Trophoblast cell (in vitro differentiated cells and primary cell): Measurements from ENCODE around the gene SAXO2.
"Not testable (repeated sequence)": the region's sequence is repeated elsewhere in the genome, so short reads cannot be mapped to it uniquely, and the experiment has no call there.

ENCODE experiments used
- DNase-seq, 2 donors: peaks; one replicate each; pipeline ENCODE4 v3.0.0-alpha.2; 2016
- H2AFZ ChIP-seq: 2 replicates; pipeline ENCODE4 v1.6.1; 2013; ENCODE audit warnings: low read length, moderate library complexity, mild to moderate bottlenecking; ENCODE audit not compliant: insufficient read depth, poor library complexity
- H2AK5ac ChIP-seq: 2 replicates; pipeline ENCODE4 v1.6.1; 2013; ENCODE audit warnings: mild to moderate bottlenecking, low read length
- H2BK120ac ChIP-seq: 2 replicates; pipeline ENCODE4 v1.6.1; 2013; ENCODE audit warnings: low read length, mild to moderate bottlenecking, moderate library complexity; ENCODE audit not compliant: insufficient read depth, poor library complexity
- H2BK12ac ChIP-seq: 2 replicates; pipeline ENCODE4 v1.6.1; 2013; ENCODE audit warnings: mild to moderate bottlenecking, low read length, moderate library complexity
- H2BK5ac ChIP-seq: 2 replicates; pipeline ENCODE4 v1.6.1; 2013; ENCODE audit warnings: low read length, low read depth, moderate library complexity, mild to moderate bottlenecking; ENCODE audit not compliant: poor library complexity
- H3K14ac ChIP-seq: 2 replicates; pipeline ENCODE4 v1.6.1; 2013; ENCODE audit warnings: mild to moderate bottlenecking, low read length
- H3K18ac ChIP-seq: 2 replicates; pipeline ENCODE4 v1.6.1; 2013; ENCODE audit warnings: mild to moderate bottlenecking, low read length
- H3K23ac ChIP-seq: 2 replicates; pipeline ENCODE4 v1.6.1; 2013; ENCODE audit warnings: low read length
- H3K27ac ChIP-seq: 2 replicates; pipeline ENCODE4 v1.5.1; 2013; ENCODE audit warnings: low read depth, mild to moderate bottlenecking, inconsistent platforms, low read length, moderate library complexity
- H3K27me3 ChIP-seq: 2 replicates; pipeline ENCODE4 v1.6.1; 2013; ENCODE audit warnings: inconsistent platforms, mild to moderate bottlenecking, low read length, moderate library complexity; ENCODE audit not compliant: insufficient read depth
- H3K36me3 ChIP-seq, 2 experiments: 1 replicate in 1 of 2; 2 replicates in 1 of 2; pipeline ENCODE4 v1.6.1; 2013; ENCODE audit warnings: low read length in 2 of 2, mild to moderate bottlenecking in 2 of 2, moderate library complexity in 1 of 2; ENCODE audit not compliant: insufficient read depth in 2 of 2, control insufficient read depth in 1 of 2
- H3K4ac ChIP-seq: 2 replicates; pipeline ENCODE4 v1.6.1; 2013; ENCODE audit warnings: low read depth, mild to moderate bottlenecking, low read length, moderate library complexity
- H3K4me1 ChIP-seq, 2 experiments: 1 replicate in 1 of 2; 2 replicates in 1 of 2; pipeline ENCODE4 v1.6.1; 2013; ENCODE audit warnings: low read length in 2 of 2, mild to moderate bottlenecking in 2 of 2, moderate library complexity in 1 of 2; ENCODE audit not compliant: insufficient read depth in 2 of 2, control insufficient read depth in 1 of 2
- H3K4me2 ChIP-seq: 2 replicates; pipeline ENCODE4 v1.6.1; 2013; ENCODE audit warnings: inconsistent platforms, mild to moderate bottlenecking, low read length, moderate library complexity
- H3K4me3 ChIP-seq: 2 replicates; pipeline ENCODE4 v1.5.1; 2013; ENCODE audit warnings: mild to moderate bottlenecking, low read depth, low read length, inconsistent platforms
- H3K79me1 ChIP-seq: one replicate; pipeline ENCODE4 v1.6.1; 2013; ENCODE audit warnings: low read length
- H3K79me2 ChIP-seq: 2 replicates; pipeline ENCODE4 v1.6.1; 2013; ENCODE audit warnings: low read length, mild to moderate bottlenecking; ENCODE audit not compliant: control insufficient read depth, insufficient read depth, poor library complexity
- H3K9ac ChIP-seq: 2 replicates; pipeline ENCODE4 v1.6.1; 2013; ENCODE audit warnings: mild to moderate bottlenecking, low read length
- H3K9me3 ChIP-seq: 2 replicates; pipeline ENCODE4 v1.6.1; 2013; ENCODE audit warnings: low read depth, mild to moderate bottlenecking, control low read depth, inconsistent platforms, low read length; ENCODE audit not compliant: insufficient read depth
- H4K12ac ChIP-seq: 2 replicates; pipeline ENCODE4 v1.6.1; 2013; ENCODE audit warnings: low read depth, mild to moderate bottlenecking, low read length, moderate library complexity
- H4K8ac ChIP-seq: 2 replicates; pipeline ENCODE4 v1.6.1; 2013; ENCODE audit warnings: low read depth, mild to moderate bottlenecking, low read length, moderate library complexity
- H4K91ac ChIP-seq: one replicate; pipeline ENCODE4 v1.6.1; 2013; ENCODE audit warnings: low read depth, mild to moderate bottlenecking, low read length, moderate library complexity
- WGBS: extraction: QIAGEN DNeasy Blood & Tissue Kit; methylation state at CpG from one replicate; pipeline ENCODE4 v1.1.7; 2013; ENCODE audit warnings: missing lambda C conversion rate; ENCODE audit not compliant: insufficient read length, insufficient coverage; ENCODE audit errors: extremely low coverage; 5-methylcytosine and 5-hydroxymethylcytosine counted together

The SAXO2 gene

DNA sequence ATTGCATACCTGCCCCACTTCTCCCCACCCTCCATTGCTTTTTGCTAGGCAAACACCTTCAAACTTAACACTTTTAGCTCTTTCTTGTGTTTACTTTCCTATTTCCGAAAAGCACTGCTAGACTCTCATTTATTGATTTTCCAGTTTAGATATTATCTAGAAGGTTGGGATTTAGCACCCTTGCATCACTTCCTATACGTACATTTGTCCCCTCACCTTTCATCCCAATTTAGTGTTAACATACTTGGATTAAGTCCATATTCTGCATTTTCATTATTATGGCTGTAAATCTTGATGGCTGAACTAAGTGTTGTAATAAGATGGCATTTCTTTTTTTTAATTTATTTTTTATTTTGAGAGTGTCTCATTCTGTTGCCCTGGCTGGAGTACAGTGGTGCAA lies 47.2 kb downstream of the SAXO2 start:
- no peak overlapping the region for H4K8ac ChIP-seq
- H3K27ac ChIP-seq: no peak overlapping the region
- WGBS: no CpG with 5 or more reads among the region's 2 CpGs
- no peak for DNase-seq
- H2BK5ac ChIP-seq: no peak overlapping the region
- no peak overlapping the region for H3K23ac ChIP-seq
- H3K9me3 ChIP-seq: no peaks in the 10 kb centered on the region
- no peaks in the 10 kb centered on the region for H3K27me3 ChIP-seq
- H2AK5ac ChIP-seq: no peak overlapping the region
- no peak overlapping the region for H3K9ac ChIP-seq
- H4K12ac ChIP-seq: no peak overlapping the region
- no peak overlapping the region for H3K4me2 ChIP-seq
- no peaks in the 10 kb centered on the region for H3K79me1 ChIP-seq
- H3K79me2 ChIP-seq: no peaks in the 10 kb centered on the region
- no peak overlapping the region for H3K18ac ChIP-seq
- H3K4ac ChIP-seq: no peak overlapping the region
- no peak overlapping the region for H3K14ac ChIP-seq
- H2AFZ ChIP-seq: no peak overlapping the region
- H3K4me1 ChIP-seq: no peaks in the 10 kb centered on the region
- H3K4me3 ChIP-seq: no peak overlapping the region
- H3K36me3 ChIP-seq: no peaks in the 10 kb centered on the region
- H2BK12ac ChIP-seq: no peak overlapping the region
- no peak overlapping the region for H4K91ac ChIP-seq
- no peak overlapping the region for H2BK120ac ChIP-seq

DNA sequence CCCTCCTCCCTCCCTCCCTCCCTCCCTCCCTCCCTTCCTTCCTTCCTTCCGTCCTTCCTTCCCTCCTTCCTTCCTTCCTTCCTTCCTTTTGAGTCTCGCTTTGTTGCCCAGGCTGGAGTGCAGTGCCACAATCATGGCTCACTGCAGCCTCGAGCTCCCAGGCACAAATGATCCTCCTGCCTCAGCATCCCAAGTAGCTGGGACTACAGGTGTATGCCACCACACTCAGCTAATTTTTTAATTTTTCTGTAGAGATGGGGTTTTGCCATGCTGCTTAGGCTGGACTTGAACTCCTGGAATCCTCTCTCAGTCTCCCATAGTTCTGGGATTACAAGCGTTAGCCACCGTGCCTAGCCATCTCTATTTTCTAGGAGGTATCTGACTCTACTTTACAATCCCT lies 48.7 kb downstream of the SAXO2 start:
- not testable (repeated sequence) for H2BK12ac ChIP-seq, H3K9ac ChIP-seq, H3K4me1 ChIP-seq, H3K27ac ChIP-seq, H3K9me3 ChIP-seq, H2BK5ac ChIP-seq, H3K79me2 ChIP-seq, H3K4me3 ChIP-seq, H3K18ac ChIP-seq, H2AK5ac ChIP-seq, H2BK120ac ChIP-seq, H3K14ac ChIP-seq, H4K91ac ChIP-seq, DNase-seq, H3K27me3 ChIP-seq, H3K4me2 ChIP-seq, H3K36me3 ChIP-seq, H3K23ac ChIP-seq, H3K4ac ChIP-seq, H4K8ac ChIP-seq, H4K12ac ChIP-seq, H3K79me1 ChIP-seq, H2AFZ ChIP-seq
- WGBS: no CpG with 5 or more reads among the region's 5 CpGs

DNA sequence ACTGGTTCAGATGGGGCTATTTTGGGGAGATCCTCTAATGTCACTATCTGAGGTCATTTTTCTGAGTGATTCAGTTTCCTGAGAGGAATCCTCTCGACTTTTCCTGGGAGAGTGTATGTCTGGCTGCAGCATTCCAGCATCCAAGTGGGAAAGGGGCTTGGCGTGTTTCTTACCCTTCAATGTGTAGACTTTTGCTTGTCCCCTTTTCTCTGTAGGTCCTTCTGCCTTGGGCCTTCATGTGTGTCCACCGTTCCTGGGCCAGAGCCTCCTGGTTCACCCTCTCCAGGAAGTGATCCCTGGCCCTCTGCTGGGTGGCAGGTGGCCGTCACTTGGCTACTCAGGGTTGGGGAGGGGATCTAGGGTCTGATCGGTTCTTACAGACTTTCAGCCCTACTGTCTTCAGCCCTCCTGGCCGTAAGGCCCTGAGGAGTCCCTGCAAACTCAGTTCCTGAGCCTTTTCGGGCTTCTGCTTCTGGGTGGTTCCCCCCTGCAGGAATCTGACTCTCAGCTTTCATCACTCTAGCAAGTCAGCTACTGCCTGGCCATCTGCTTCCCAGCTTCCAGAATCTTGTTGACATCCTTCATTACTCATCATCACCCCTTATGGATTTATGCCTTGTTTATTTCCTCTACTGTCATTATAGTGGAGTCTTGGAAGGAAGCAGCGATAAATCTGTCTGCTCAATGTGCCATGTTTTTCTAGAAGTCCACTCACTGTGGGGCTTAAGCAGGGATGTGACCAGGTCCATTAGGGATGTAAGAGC lies 50.1 kb downstream of the SAXO2 start:
- H3K4me3 ChIP-seq: no peak overlapping the region
- no peak overlapping the region for H3K18ac ChIP-seq
- no peak overlapping the region for H2BK120ac ChIP-seq
- H2BK12ac ChIP-seq: no peak overlapping the region
- H4K8ac ChIP-seq: no peak overlapping the region
- no peak overlapping the region for H3K4me2 ChIP-seq
- no peak for DNase-seq
- no peak overlapping the region for H2AK5ac ChIP-seq
- no peaks in the 10 kb centered on the region for H3K9me3 ChIP-seq
- no peak overlapping the region for H2BK5ac ChIP-seq
- no peak overlapping the region for H3K4ac ChIP-seq
- WGBS: no CpG with 5 or more reads among the region's 8 CpGs
- H3K27me3 ChIP-seq: no peaks in the 10 kb centered on the region
- no peak overlapping the region for H3K23ac ChIP-seq
- H3K79me1 ChIP-seq: no peaks in the 10 kb centered on the region
- no peaks in the 10 kb centered on the region for H3K4me1 ChIP-seq
- no peak overlapping the region for H3K27ac ChIP-seq
- no peak overlapping the region for H3K14ac ChIP-seq
- no peaks in the 10 kb centered on the region for H3K36me3 ChIP-seq
- no peak overlapping the region for H4K91ac ChIP-seq
- no peak overlapping the region for H3K9ac ChIP-seq
- H2AFZ ChIP-seq: no peak overlapping the region
- H3K79me2 ChIP-seq: no peaks in the 10 kb centered on the region
- H4K12ac ChIP-seq: no peak overlapping the region

DNA sequence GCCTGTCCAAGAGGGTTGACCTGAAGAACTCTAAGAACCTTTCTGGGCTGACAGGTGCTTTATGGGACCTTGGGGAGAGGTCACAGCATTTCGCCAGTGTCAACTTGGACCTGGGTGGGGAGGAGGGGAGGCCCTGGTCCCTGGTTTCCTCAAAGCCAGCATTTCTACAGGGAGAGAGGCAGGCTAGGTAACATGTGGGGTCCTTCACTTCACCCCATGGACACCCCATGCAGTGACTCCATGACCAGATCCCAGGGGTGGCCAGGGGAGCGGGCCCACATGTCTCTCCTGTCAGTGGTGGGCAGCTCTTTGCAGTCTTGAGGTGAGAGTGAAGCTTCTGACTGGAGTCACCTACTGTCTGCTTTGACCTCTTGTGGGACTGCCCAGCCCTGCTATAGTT lies 50.8 kb downstream of the SAXO2 start:
- H3K14ac ChIP-seq: no peak overlapping the region
- no peak overlapping the region for H3K27ac ChIP-seq
- H4K91ac ChIP-seq: no peak overlapping the region
- H4K12ac ChIP-seq: no peak overlapping the region
- H2BK120ac ChIP-seq: no peak overlapping the region
- H3K18ac ChIP-seq: no peak overlapping the region
- H3K23ac ChIP-seq: no peak overlapping the region
- H3K27me3 ChIP-seq: no peaks in the 10 kb centered on the region
- H3K4me3 ChIP-seq: no peak overlapping the region
- no CpG with 5 or more reads among the region's 2 CpGs for WGBS
- no peak overlapping the region for H4K8ac ChIP-seq
- H2AK5ac ChIP-seq: no peak overlapping the region
- no peak overlapping the region for H2AFZ ChIP-seq
- no peak overlapping the region for H3K4me2 ChIP-seq
- no peaks in the 10 kb centered on the region for H3K79me1 ChIP-seq
- H3K9ac ChIP-seq: no peak overlapping the region
- no peak overlapping the region for H2BK5ac ChIP-seq
- no peak overlapping the region for H3K4ac ChIP-seq
- no peaks in the 10 kb centered on the region for H3K4me1 ChIP-seq
- H2BK12ac ChIP-seq: no peak overlapping the region
- no peaks in the 10 kb centered on the region for H3K9me3 ChIP-seq
- H3K36me3 ChIP-seq: no peaks in the 10 kb centered on the region
- no peaks in the 10 kb centered on the region for H3K79me2 ChIP-seq
- DNase-seq: no peak
